HG02884 (cell line): ENCODE measurements around the gene STAT5B.
"Not testable (repeated sequence)": the region's sequence is repeated elsewhere in the genome, so short reads cannot be mapped to it uniquely, and the experiment has no call there.

Source experiments
- ATAC-seq: cut with Tn5 transposase; IDR thresholded peaks from one replicate; pipeline ENCODE4 v1.9.1; 2021; ENCODE audit warnings: mild to moderate bottlenecking, moderate library complexity; ENCODE audit not compliant: unreplicated experiment

The STAT5B gene

GRCh38 chr17:42241871-42242270 is 34.3 kb downstream of the STAT5B start:
- no peak for ATAC-seq

- ATAC-seq, result not testable (repeated sequence)
Measured at GRCh38 chr17:42240863-42241262, 35.3 kb downstream of the STAT5B start.

GRCh38 chr17:42240201-42240600 is 36.0 kb downstream of the STAT5B start:
- ATAC-seq, result no peak

- ATAC-seq, result not testable (repeated sequence)
Measured at GRCh38 chr17:42239576-42239975, 36.6 kb downstream of the STAT5B start.

- ATAC-seq, result no peak
Measured at GRCh38 chr17:42236760-42237159, 39.4 kb downstream of the STAT5B start.

GRCh38 chr17:42233994-42234393 is 42.2 kb downstream of the STAT5B start:
- ATAC-seq, result no peak

- ATAC-seq, result no peak
Measured at GRCh38 chr17:42233156-42233555, 43.0 kb downstream of the STAT5B start.

- no peak for ATAC-seq
Measured at GRCh38 chr17:42230225-42230624, 46.0 kb downstream of the STAT5B start.

- no peak for ATAC-seq
Measured at GRCh38 chr17:42227849-42228700, 48.1 kb downstream of the STAT5B start.

- ATAC-seq, result no peak
Measured at GRCh38 chr17:42225646-42226045, 50.5 kb downstream of the STAT5B start.

GRCh38 chr17:42224651-42225050 is 51.5 kb downstream of the STAT5B start:
- no peak for ATAC-seq

- ATAC-seq, result no peak
Measured at GRCh38 chr17:42221886-42222745, 54.1 kb downstream of the STAT5B start.

- ATAC-seq, result not testable (repeated sequence)
Measured at GRCh38 chr17:42219280-42219679, 56.9 kb downstream of the STAT5B start.

- no peak for ATAC-seq
Measured at GRCh38 chr17:42214156-42214555, 62.0 kb downstream of the STAT5B start.

- no peak for ATAC-seq
Measured at GRCh38 chr17:42212382-42212781, 63.8 kb downstream of the STAT5B start.

- ATAC-seq, result not testable (repeated sequence)
Measured at GRCh38 chr17:42211921-42212341, 64.3 kb downstream of the STAT5B start.

GRCh38 chr17:42210046-42210445 is 66.1 kb downstream of the STAT5B start:
- ATAC-seq, result no peak

- not testable (repeated sequence) for ATAC-seq
Measured at GRCh38 chr17:42206153-42206612, 70.0 kb downstream of the STAT5B start.

GRCh38 chr17:42203354-42203753 is 72.8 kb downstream of the STAT5B start:
- ATAC-seq, result no peak

- no peak for ATAC-seq
Measured at GRCh38 chr17:42202696-42203095, 73.5 kb downstream of the STAT5B start.

GRCh38 chr17:42202159-42202558 is 74.0 kb downstream of the STAT5B start:
- no peak for ATAC-seq

GRCh38 chr17:42201458-42201772 is 74.8 kb downstream of the STAT5B start:
- no peak for ATAC-seq
